Measurements from ENCODE around the gene CAPN5.

The CAPN5 gene

GRCh38 chr11:77036398-77036797 is 30.4 kb upstream of the CAPN5 start:
- Histone ChIP-seq H3K4me2 (ENCODE audit: low read depth, low read length, poor library complexity, severe bottlenecking) (no peak overlapping the region), H3K79me2 (ENCODE audit: insufficient read depth, low read length) (no peaks in the 10 kb centered on the region), H4K20me1 (ENCODE audit: insufficient read depth, low read length, poor library complexity, severe bottlenecking) (no peaks in the 10 kb centered on the region), H3K9me2 (replicated peaks; ENCODE audit: low read depth, low read length) (no peaks in the 10 kb centered on the region), H3K27me3 (ENCODE audit: insufficient read depth, low read length, poor library complexity, severe bottlenecking) (no peaks in the 10 kb centered on the region), H3K4me1 (ENCODE audit: insufficient read depth, low read length, poor library complexity, severe bottlenecking) (no peaks in the 10 kb centered on the region), H3K9ac (ENCODE audit: low read depth, low read length, poor library complexity, severe bottlenecking) (no peak overlapping the region), H3F3A (ENCODE audit: low read depth) (no peaks in the 10 kb centered on the region), H2AFZ (ENCODE audit: low read length) (no peak overlapping the region), H3K4me3 (ENCODE audit: low read length, poor library complexity, severe bottlenecking) (no peak overlapping the region), H3K9me3 (ENCODE audit: insufficient read depth, low read depth, low read length) (no peaks in the 10 kb centered on the region), H3K36me3 (ENCODE audit: insufficient read depth, low read length) (no peaks in the 10 kb centered on the region)
- TF ChIP-seq, protein P1, sequence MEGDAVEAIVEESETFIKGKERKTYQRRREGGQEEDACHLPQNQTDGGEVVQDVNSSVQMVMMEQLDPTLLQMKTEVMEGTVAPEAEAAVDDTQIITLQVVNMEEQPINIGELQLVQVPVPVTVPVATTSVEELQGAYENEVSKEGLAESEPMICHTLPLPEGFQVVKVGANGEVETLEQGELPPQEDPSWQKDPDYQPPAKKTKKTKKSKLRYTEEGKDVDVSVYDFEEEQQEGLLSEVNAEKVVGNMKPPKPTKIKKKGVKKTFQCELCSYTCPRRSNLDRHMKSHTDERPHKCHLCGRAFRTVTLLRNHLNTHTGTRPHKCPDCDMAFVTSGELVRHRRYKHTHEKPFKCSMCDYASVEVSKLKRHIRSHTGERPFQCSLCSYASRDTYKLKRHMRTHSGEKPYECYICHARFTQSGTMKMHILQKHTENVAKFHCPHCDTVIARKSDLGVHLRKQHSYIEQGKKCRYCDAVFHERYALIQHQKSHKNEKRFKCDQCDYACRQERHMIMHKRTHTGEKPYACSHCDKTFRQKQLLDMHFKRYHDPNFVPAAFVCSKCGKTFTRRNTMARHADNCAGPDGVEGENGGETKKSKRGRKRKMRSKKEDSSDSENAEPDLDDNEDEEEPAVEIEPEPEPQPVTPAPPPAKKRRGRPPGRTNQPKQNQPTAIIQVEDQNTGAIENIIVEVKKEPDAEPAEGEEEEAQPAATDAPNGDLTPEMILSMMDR (conservative IDR thresholded peaks at IDR 0.05; ENCODE audit: low read length): no peak
- TF ChIP-seq EZH2phosphoT487 (IDR thresholded peaks at IDR 0.05; ENCODE audit: borderline replicate concordance): no peak

GRCh38 chr11:77037057-77037456 is 29.7 kb upstream of the CAPN5 start:
- TF ChIP-seq EZH2phosphoT487 (IDR thresholded peaks at IDR 0.05; ENCODE audit: borderline replicate concordance): no peak
- TF ChIP-seq, protein P1 (conservative IDR thresholded peaks at IDR 0.05; ENCODE audit: low read length): no peak
- Histone ChIP-seq H3K36me3 (ENCODE audit: insufficient read depth, low read length) (no peaks in the 10 kb centered on the region), H4K20me1 (ENCODE audit: insufficient read depth, low read length, poor library complexity, severe bottlenecking) (no peaks in the 10 kb centered on the region), H3K4me1 (ENCODE audit: insufficient read depth, low read length, poor library complexity, severe bottlenecking) (no peaks in the 10 kb centered on the region), H3K9me3 (ENCODE audit: insufficient read depth, low read depth, low read length) (no peaks in the 10 kb centered on the region), H3K27me3 (ENCODE audit: insufficient read depth, low read length, poor library complexity, severe bottlenecking) (no peaks in the 10 kb centered on the region), H3K79me2 (ENCODE audit: insufficient read depth, low read length) (no peaks in the 10 kb centered on the region), H3F3A (ENCODE audit: low read depth) (no peaks in the 10 kb centered on the region), H3K9ac (ENCODE audit: low read depth, low read length, poor library complexity, severe bottlenecking) (no peak overlapping the region), H3K9me2 (replicated peaks; ENCODE audit: low read depth, low read length) (no peaks in the 10 kb centered on the region), H3K4me3 (ENCODE audit: low read length, poor library complexity, severe bottlenecking) (no peak overlapping the region), H3K4me2 (ENCODE audit: low read depth, low read length, poor library complexity, severe bottlenecking) (no peak overlapping the region), H2AFZ (ENCODE audit: low read length) (no peak overlapping the region)

DNA sequence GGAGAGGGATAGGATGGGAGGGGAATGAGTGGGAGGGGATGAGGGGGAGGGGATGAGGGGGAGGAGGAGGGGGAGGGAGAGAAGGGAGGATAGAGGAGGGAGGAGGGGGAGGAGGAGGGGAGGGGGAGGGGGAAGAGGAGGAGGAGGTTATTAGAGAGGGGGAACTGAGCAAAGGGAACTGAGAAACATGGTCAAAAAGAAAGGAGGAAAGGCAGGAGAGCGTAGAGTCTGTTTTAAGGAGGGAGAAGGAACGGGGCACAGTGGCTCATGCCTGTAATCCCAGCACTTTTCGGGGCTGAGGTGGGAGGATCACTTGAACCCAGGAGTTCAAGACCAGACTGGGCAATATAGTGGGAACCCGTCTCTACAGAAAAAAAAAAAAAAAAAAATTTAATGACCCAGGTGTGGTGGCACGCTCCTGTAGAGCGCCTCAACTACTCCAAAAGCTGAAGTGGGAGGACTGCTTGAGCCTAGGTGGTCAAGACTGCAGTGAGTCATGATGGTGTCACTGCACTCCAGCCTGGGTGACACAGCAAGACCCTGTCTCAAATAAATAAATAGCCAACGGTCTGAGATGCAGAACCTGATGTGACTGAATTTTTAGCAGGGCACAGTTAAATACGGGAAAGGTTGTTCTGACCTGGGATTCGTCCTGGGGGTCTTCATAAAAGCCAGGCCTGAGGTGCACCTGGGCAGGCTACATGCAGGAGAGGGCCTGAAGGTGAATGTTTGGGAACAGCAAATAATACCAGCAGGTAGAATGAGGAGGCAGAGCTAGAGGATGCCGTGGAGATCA is 28.5 kb upstream of the CAPN5 start:
- Histone ChIP-seq H3K27me3 (ENCODE audit: insufficient read depth, low read length, poor library complexity, severe bottlenecking) (no peaks in the 10 kb centered on the region), H3K9ac (ENCODE audit: low read depth, low read length, poor library complexity, severe bottlenecking) (no peak overlapping the region), H2AFZ (ENCODE audit: low read length) (no peak overlapping the region), H3F3A (ENCODE audit: low read depth) (no peaks in the 10 kb centered on the region), H3K36me3 (ENCODE audit: insufficient read depth, low read length) (no peaks in the 10 kb centered on the region), H3K79me2 (ENCODE audit: insufficient read depth, low read length) (no peaks in the 10 kb centered on the region), H3K4me1 (ENCODE audit: insufficient read depth, low read length, poor library complexity, severe bottlenecking) (no peaks in the 10 kb centered on the region), H3K9me3 (ENCODE audit: insufficient read depth, low read depth, low read length) (no peaks in the 10 kb centered on the region), H4K20me1 (ENCODE audit: insufficient read depth, low read length, poor library complexity, severe bottlenecking) (no peaks in the 10 kb centered on the region), H3K4me3 (ENCODE audit: low read length, poor library complexity, severe bottlenecking) (no peak overlapping the region), H3K9me2 (replicated peaks; ENCODE audit: low read depth, low read length) (no peaks in the 10 kb centered on the region), H3K4me2 (ENCODE audit: low read depth, low read length, poor library complexity, severe bottlenecking) (no peak overlapping the region)
- TF ChIP-seq, protein P1 (conservative IDR thresholded peaks at IDR 0.05; ENCODE audit: low read length): no peak
- no peak for TF ChIP-seq EZH2phosphoT487 (IDR thresholded peaks at IDR 0.05; ENCODE audit: borderline replicate concordance)
